GM18502 (cell line): Measurements from ENCODE around the gene MRPL55.

Source experiments
- ATAC-seq: cut with Tn5 transposase; IDR thresholded peaks from one replicate; pipeline ENCODE4 v1.9.1; 2021; ENCODE audit warnings: mild to moderate bottlenecking; ENCODE audit not compliant: unreplicated experiment, poor library complexity

MRPL55 gene

GRCh38 chr1:228109073-228109961 is at the start of gene MRPL55:
TSS of gene MRPL55 (minus strand) at chr1:228109299. CDS start at chr1:228108260, 1,039 bp downstream.
- peak; percentile 90 for ATAC-seq

GRCh38 chr1:228158151-228159007 is 49.3 kb upstream of the MRPL55 start:
- no peak for ATAC-seq

- no peak for ATAC-seq
Observed at GRCh38 chr1:228157729-228158126, 48.6 kb upstream of the MRPL55 start.

GRCh38 chr1:228156941-228157728 is 48.0 kb upstream of the MRPL55 start:
- ATAC-seq: no peak

GRCh38 chr1:228156515-228156881 is 47.4 kb upstream of the MRPL55 start:
- no peak for ATAC-seq

- ATAC-seq: no peak
Observed at GRCh38 chr1:228155596-228156514, 46.8 kb upstream of the MRPL55 start.

GRCh38 chr1:228154670-228155571 is 45.8 kb upstream of the MRPL55 start:
- ATAC-seq: no peak

- ATAC-seq: no peak
Observed at GRCh38 chr1:228154021-228154669, 45.0 kb upstream of the MRPL55 start.

GRCh38 chr1:228152918-228153258 is 43.8 kb upstream of the MRPL55 start:
- no peak for ATAC-seq

- ATAC-seq: no peak
Observed at GRCh38 chr1:228152097-228152917, 43.2 kb upstream of the MRPL55 start.

GRCh38 chr1:228151180-228151925 is 42.3 kb upstream of the MRPL55 start:
- ATAC-seq: no peak

- ATAC-seq: no peak
Observed at GRCh38 chr1:228150461-228151179, 41.5 kb upstream of the MRPL55 start.

GRCh38 chr1:228150120-228150460 is 41.0 kb upstream of the MRPL55 start:
- ATAC-seq: no peak

GRCh38 chr1:228149406-228150119 is 40.5 kb upstream of the MRPL55 start, which contains the start of gene GJC2:
TSS of gene GJC2 (plus strand) at chr1:228149930. CDS start at chr1:228157759, 7,829 bp downstream.
- ATAC-seq: no peak

GRCh38 chr1:228148935-228149405 is 39.9 kb upstream of the MRPL55 start:
- ATAC-seq: no peak
